K562 (cell line): ENCODE results near the gene TMEM101. TPM values are rescaled to one million over a fixed set of nuclear protein-coding genes. Genes with fewer than 3 reads are reported as not detected.
A peak's percentile ranks its signal among the peaks of the same experiment; 100 is the strongest.

Experiments
- C11orf30 ChIP-seq: fragments of 450-650 bp; IDR thresholded peaks from 2 replicates; pipeline ENCODE4 v1.6.1; 2016; ENCODE audit warnings: low read depth, mild to moderate bottlenecking
- CBFA2T2 ChIP-seq: fragments of 450-650 bp; conservative IDR thresholded peaks from 2 replicates; pipeline ENCODE4 v1.6.1; 2017; ENCODE audit warnings: mild to moderate bottlenecking
- CCNT2 ChIP-seq: IDR thresholded peaks from 2 replicates; pipeline ENCODE4 v1.6.1; 2011; ENCODE audit warnings: borderline replicate concordance, low read depth, mild to moderate bottlenecking, moderate library complexity, mixed read lengths, low read length; ENCODE audit not compliant: insufficient read length; ENCODE audit errors: extremely low read depth
- CGGBP1 ChIP-seq: fragments of 250-450 bp; sonication (Bioruptor Pico); IDR thresholded peaks from 2 replicates; pipeline ENCODE4 v1.9.0; 2021; ENCODE audit warnings: mild to moderate bottlenecking
- DIDO1 ChIP-seq: fragments of 450-650 bp; IDR thresholded peaks from 2 replicates; pipeline ENCODE4 v1.6.1; 2016; ENCODE audit warnings: low read depth, missing biosample characterization, missing genetic modification characterization
- ESRRA ChIP-seq: fragments of 450-650 bp; IDR thresholded peaks from 2 replicates; pipeline ENCODE4 v1.6.1; 2014; ENCODE audit warnings: low read depth, mild to moderate bottlenecking, moderate library complexity, borderline replicate concordance
- GTF2A2 ChIP-seq: IDR thresholded peaks from 2 replicates; pipeline ENCODE4 v1.6.1; 2016; ENCODE audit warnings: mild to moderate bottlenecking, missing genetic modification characterization, missing compliant biosample characterization
- MXD1 ChIP-seq: fragments of 250-450 bp; sonication (Bioruptor Pico); IDR thresholded peaks from 2 replicates; pipeline ENCODE4 v1.8.0; 2021; ENCODE audit warnings: borderline replicate concordance, mild to moderate bottlenecking, moderate library complexity; ENCODE audit not compliant: poor library complexity, severe bottlenecking
- NKRF ChIP-seq: fragments of 450-650 bp; IDR thresholded peaks from 2 replicates; pipeline ENCODE4 v1.6.1; 2016; ENCODE audit warnings: borderline replicate concordance
- RNF219 ChIP-seq: fragments of 250-450 bp; sonication (Bioruptor Pico); IDR thresholded peaks from 2 replicates; pipeline ENCODE4 v1.5.0; 2022; ENCODE audit warnings: mild to moderate bottlenecking
- SMARCC2 ChIP-seq: fragments of 450-650 bp; IDR thresholded peaks from 2 replicates; pipeline ENCODE4 v1.6.1; 2017; ENCODE audit warnings: antibody characterized with exemption, moderate library complexity, mild to moderate bottlenecking, low read depth
- TCFL5 ChIP-seq: fragments of 250-450 bp; sonication (Bioruptor Pico); conservative IDR thresholded peaks from 2 replicates; pipeline ENCODE4 v1.6.1; 2021; ENCODE audit warnings: mild to moderate bottlenecking, moderate library complexity, matching md5 sums
- TEAD1 ChIP-seq, 2 experiments: fragments of 450-650 bp in 1 of 2; sonication (generic) in 1 of 2; formaldehyde crosslinking; IDR thresholded peaks; 2 replicates each; pipeline versions ENCODE4 v1.4.0 to v1.8.0; 2020 to 2022; ENCODE audit warnings: mild to moderate bottlenecking in 2 of 2, missing genetic modification reagents in 1 of 2
- TRIM25 ChIP-seq: fragments of 450-650 bp; IDR thresholded peaks from 2 replicates; pipeline ENCODE4 v1.7.0; 2016; ENCODE audit warnings: borderline replicate concordance
- USF1 ChIP-seq: sonication (generic); formaldehyde crosslinking; IDR thresholded peaks from 2 replicates; pipeline ENCODE4 v1.9.0; 2022; ENCODE audit warnings: mild to moderate bottlenecking, missing genetic modification reagents
- ZBTB43 ChIP-seq: sonication (generic); formaldehyde crosslinking; IDR thresholded peaks from 2 replicates; pipeline ENCODE4 v1.8.0; 2023; ENCODE audit warnings: mild to moderate bottlenecking, missing genetic modification reagents
- ZNF57 ChIP-seq: fragments of 450-650 bp; formaldehyde crosslinking; IDR thresholded peaks from 2 replicates; pipeline ENCODE4 v1.4.0; 2020; ENCODE audit warnings: mild to moderate bottlenecking, moderate library complexity
- polyA plus RNA-seq, 8 experiments: library from polyadenylated mRNA; depleted of rRNA in 4 of 8; stranded (reverse) in 5 of 8; unstranded in 3 of 8; fragments of >200 nt; fragmentation: Nextera tagmentation in 2 of 8; fragmentation: Illumina TruSeq in 1 of 8; extraction: Ambion mirVana in 2 of 8; extraction: Trizol in 1 of 8; gene quantifications; 2 replicates each; pipeline versions ENCODE4 v1.2.1 to v1.2.3, GENCODE V29; 2011 to 2014; ENCODE audit warnings: inconsistent platforms in 1 of 8, missing spikeins in 1 of 8
- total RNA-seq, 7 experiments: library from RNA; depleted of rRNA in 6 of 7; stranded (reverse); fragments of >200 nt in 6 of 7; fragmentation: Illumina TruSeq in 2 of 7; extraction: Trizol in 2 of 7; gene quantifications; 2 replicates each; pipeline versions ENCODE4 v1.2.1 to v1.2.3, GENCODE V29; 2011 to 2021; ENCODE audit warnings: low replicate concordance in 1 of 7

TMEM101 gene
- total and polyA plus RNA-seq, 9 of the 15 experiments (the other 6 are each of a cell fraction or from before 2014, with no cell fraction given), result 21.2 to 110 (median 37.8) TPM

GRCh38 chr17:44014437-44015172 is at the start of gene TMEM101 (continued):
- TF ChIP-seq NKRF, result peak; percentile 73; the same call in 1 of the 2 replicates
- TF ChIP-seq CGGBP1 (CRISPR knock-in tag), result 0 out of 2 replicates have a peak, but pooled peaks have one; percentile 1
- TF ChIP-seq ZNF57 (CRISPR knock-in tag), result no peak
- TF ChIP-seq MXD1 (CRISPR knock-in tag), result peak; percentile 56
- TF ChIP-seq TEAD1 (CRISPR knock-in tag; IDR thresholded peaks at IDR 0.05), result peak in 1 of 2 experiments; percentile 51; a peak in 1 of 4 replicates
- TF ChIP-seq USF1, result peak; percentile 24; the same call in 1 of the 2 replicates
- 0 out of 2 replicates have a peak, but pooled peaks have one; percentile 45 for TF ChIP-seq ZBTB43 (CRISPR knock-in tag)
- peak; percentile 98 for TF ChIP-seq C11orf30
- no peak for TF ChIP-seq TCFL5 (CRISPR knock-in tag)
- TF ChIP-seq SMARCC2, result no peak
- TF ChIP-seq TRIM25, result no peak
- peak; percentile 53; the same call in 1 of the 2 replicates for TF ChIP-seq GTF2A2 (tag)
- TF ChIP-seq DIDO1 (tag), result peak; percentile 96
- TF ChIP-seq CCNT2, result no peak
- TF ChIP-seq CBFA2T2, result no peak
- TF ChIP-seq RNF219 (CRISPR knock-in tag), result no peak
- no peak for TF ChIP-seq ESRRA
